ENCODE measurements around the gene C16orf90.

DNA sequence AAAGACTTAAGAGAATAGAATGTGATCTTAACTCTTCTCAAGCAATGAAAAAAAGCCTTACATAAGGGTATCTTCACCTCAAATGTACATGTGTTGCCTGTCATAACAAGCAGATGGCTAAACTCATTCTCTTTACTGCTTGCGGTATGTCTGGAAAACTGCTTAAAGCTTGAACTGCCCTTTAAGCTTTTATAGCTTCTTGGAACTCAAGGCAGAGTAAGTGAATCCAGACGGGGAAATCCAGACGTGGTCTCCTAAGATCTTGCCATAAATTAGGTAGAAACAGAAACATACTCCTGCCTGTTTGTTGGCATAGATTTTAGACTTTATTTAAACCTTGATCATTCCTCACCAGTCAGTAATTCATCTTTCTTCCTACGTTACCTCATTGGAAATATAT lies 25.1 kb upstream of the C16orf90 start:
- TF ChIP-seq, protein P1, sequence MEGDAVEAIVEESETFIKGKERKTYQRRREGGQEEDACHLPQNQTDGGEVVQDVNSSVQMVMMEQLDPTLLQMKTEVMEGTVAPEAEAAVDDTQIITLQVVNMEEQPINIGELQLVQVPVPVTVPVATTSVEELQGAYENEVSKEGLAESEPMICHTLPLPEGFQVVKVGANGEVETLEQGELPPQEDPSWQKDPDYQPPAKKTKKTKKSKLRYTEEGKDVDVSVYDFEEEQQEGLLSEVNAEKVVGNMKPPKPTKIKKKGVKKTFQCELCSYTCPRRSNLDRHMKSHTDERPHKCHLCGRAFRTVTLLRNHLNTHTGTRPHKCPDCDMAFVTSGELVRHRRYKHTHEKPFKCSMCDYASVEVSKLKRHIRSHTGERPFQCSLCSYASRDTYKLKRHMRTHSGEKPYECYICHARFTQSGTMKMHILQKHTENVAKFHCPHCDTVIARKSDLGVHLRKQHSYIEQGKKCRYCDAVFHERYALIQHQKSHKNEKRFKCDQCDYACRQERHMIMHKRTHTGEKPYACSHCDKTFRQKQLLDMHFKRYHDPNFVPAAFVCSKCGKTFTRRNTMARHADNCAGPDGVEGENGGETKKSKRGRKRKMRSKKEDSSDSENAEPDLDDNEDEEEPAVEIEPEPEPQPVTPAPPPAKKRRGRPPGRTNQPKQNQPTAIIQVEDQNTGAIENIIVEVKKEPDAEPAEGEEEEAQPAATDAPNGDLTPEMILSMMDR (IDR thresholded peaks at IDR 0.05; ENCODE audit: insufficient read depth, low read length, poor library complexity, severe bottlenecking): no peak
- TF ChIP-seq EZH2phosphoT487 (conservative IDR thresholded peaks at IDR 0.05; ENCODE audit: low read length): no peak
